AG04449 (cell line): Measurements from ENCODE around the gene NXT1.

ENCODE experiments used
- CTCF ChIA-PET: fragments of 350-600 bp; formaldehyde crosslinking; extraction: SDS; loops from one replicate; lab custom pipeline; 2021; ENCODE audit warnings: antibody characterized with exemption; lab: Yijun Ruan, JAX
- POLR2A ChIA-PET: fragments of 400-600, 350-600 bp; formaldehyde crosslinking; extraction: SDS; loops from one replicate; lab custom pipeline; 2020; ENCODE audit warnings: antibody characterized with exemption, inconsistent platforms; lab: Yijun Ruan, JAX
- DNase-seq: peaks from one replicate; pipeline ENCODE4 v3.0.0-alpha.2; 2010; ENCODE audit warnings: low read depth, low spot score
- H3K4me3 ChIP-seq: 2 replicates; pipeline ENCODE4 v1.5.1; 2011; ENCODE audit warnings: low read depth, mild to moderate bottlenecking, control low read depth, low read length
- TF ChIP-seq, protein P1 (sequence below): IDR thresholded peaks from one replicate; pipeline ENCODE4 v1.5.1; 2011; ENCODE audit warnings: mild to moderate bottlenecking, moderate library complexity, low read length, control low read depth, inconsistent platforms; ENCODE audit not compliant: insufficient read depth; ENCODE audit errors: missing control alignments

The NXT1 gene

DNA sequence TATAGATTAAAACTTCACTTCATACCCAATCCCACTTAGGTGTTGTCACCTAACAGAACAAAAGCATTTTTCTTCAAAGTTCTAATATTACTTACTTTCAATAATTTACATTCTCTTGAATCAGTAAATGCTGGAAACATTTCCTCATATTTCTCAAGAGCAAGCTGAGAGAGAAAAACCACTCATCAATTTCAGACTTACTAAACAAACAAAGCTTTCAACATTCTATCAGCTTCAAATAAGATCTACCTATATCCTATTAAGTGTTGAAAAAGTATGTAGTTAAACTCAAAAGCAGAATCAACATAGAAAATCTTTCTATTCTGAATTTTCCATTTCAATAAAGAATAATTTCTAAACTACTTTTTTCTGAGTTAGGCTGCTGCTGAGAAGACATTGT lies 29.2 kb downstream of the NXT1 start:
- CTCF ChIA-PET, result no interaction called here
- no peak overlapping the region for H3K4me3 ChIP-seq
- POLR2A ChIA-PET, result no interaction called here
- no peak for DNase-seq
- TF ChIP-seq, protein P1, sequence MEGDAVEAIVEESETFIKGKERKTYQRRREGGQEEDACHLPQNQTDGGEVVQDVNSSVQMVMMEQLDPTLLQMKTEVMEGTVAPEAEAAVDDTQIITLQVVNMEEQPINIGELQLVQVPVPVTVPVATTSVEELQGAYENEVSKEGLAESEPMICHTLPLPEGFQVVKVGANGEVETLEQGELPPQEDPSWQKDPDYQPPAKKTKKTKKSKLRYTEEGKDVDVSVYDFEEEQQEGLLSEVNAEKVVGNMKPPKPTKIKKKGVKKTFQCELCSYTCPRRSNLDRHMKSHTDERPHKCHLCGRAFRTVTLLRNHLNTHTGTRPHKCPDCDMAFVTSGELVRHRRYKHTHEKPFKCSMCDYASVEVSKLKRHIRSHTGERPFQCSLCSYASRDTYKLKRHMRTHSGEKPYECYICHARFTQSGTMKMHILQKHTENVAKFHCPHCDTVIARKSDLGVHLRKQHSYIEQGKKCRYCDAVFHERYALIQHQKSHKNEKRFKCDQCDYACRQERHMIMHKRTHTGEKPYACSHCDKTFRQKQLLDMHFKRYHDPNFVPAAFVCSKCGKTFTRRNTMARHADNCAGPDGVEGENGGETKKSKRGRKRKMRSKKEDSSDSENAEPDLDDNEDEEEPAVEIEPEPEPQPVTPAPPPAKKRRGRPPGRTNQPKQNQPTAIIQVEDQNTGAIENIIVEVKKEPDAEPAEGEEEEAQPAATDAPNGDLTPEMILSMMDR, result no peak

DNA sequence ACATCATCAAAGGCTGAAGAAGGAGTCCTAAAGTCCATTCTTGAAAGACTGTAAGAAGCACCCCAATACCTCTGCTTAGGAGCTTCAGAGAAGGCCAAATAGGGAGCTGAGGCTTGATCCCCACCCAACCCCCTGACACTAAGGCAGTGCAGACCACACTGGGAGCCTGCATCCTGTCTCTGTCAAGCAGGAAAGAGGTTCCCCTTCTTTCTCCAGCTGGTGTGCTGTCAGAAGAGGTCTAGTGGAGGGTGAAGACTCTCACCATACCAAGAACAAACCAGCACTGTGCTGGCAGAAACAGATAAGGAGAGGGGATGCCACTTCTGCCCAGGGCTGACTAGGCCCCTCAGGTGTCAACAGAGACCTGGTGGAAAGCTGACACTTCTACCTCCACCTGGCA lies 31.3 kb downstream of the NXT1 start:
- DNase-seq, result no peak
- no peak overlapping the region for H3K4me3 ChIP-seq
- CTCF ChIA-PET, result interaction anchor here (0.7 to 2.8 kb wide), 3 partner anchors 10 to 249 kb away, joined by 3 to 11 read pairs (median 3); no protein-coding TSS in a partner anchor
- TF ChIP-seq, protein P1, result no peak
- POLR2A ChIA-PET, result no interaction called here

DNA sequence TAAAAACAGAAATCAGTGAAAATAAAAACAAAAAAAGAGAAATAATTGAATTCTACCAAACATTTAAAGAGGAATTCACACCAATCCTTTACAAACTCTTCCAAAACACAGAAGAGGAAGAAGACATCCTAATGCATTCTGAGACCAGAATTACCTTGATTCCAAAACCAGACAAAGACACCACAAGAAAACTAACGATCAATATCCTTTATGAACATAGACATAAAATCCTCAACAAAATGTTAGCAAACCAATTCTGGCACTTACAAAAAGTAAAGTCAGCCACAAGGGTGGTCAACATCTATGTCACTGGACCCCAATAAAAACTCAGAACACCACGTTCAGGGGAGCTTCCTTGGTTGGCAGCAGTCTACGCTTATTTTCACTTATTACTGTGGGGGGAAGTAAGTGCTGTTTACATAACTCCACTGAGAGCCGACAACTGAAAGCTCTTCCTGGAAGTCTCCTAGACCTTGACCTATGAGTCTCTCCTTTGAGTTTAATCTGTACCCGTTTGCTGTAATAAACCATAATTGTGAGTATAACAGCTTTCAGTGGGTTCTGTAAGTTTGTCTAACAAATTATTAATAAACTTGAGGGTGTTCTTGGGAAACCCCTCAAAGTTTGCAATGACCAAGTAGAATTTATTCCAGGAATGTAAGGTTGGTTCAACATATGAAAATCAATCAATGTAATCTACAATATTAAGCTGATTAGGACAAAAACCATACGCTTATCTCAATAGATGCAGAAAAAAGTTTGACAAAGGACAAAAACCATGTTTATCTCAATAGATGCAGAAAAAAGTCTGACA lies 35.9 kb downstream of the NXT1 start:
- H3K4me3 ChIP-seq, result no peak overlapping the region
- ChIA-PET CTCF (interaction anchor here (2.3 kb wide), 1 partner anchor 37 kb away, joined by 5 read pairs; the partner anchor contains the start of gene NXT1), POLR2A (no interaction called here)
- TF ChIP-seq, protein P1, result no peak
- DNase-seq, result no peak

DNA sequence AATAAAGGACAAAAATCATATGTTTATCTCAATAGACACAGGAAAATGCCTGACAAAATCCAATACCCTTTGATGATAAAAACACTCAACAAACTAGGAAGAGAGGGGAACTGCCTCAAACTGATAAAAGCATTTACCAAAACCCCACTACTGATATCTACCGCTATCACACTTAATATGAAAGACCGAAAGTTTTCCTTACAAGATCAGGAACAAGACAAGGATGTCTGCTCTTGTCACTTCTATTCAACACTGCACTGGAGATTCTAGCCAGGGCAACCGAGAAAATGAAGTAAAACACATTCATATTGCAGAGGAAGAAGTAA lies 36.5 kb downstream of the NXT1 start:
- no peak overlapping the region for H3K4me3 ChIP-seq
- TF ChIP-seq, protein P1, result no peak
- no peak for DNase-seq
- CTCF ChIA-PET, result interaction anchor here (2.3 kb wide), 1 partner anchor 37 kb away, joined by 5 read pairs; the partner anchor contains the start of gene NXT1
- POLR2A ChIA-PET, result no interaction called here

DNA sequence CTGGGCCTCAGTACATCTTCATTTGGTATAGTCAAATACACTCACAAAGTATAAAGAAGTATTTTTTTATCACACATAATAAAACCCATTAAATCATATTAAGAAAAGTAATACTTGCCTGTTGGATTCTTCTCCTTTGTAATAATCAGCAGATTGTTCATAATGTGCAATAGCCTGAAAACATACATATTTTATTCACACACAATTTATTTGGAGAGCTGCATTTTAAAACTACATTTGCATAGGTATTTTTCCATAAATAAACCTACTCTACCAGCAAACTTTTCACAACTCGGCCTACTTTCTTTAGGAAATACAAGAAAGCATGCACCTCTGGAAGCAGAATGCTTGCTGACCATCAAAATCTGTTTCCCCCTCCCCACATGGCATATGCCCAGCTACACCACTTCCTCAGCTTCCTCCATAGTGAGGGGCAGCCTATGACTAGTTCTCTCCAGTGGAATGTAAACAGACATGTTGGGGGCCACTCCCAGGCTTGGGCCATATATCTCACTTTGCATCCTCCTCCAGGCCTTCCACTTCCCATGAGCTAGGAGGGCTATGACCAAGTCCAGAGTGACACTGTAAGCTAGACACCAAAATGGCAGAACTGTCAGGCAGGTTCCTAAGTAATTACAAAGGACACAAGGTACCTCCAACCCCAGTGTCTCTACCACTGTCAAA lies 39.6 kb downstream of the NXT1 start:
- no peak for DNase-seq
- CTCF ChIA-PET, result no interaction called here
- no peak overlapping the region for H3K4me3 ChIP-seq
- POLR2A ChIA-PET, result no interaction called here
- TF ChIP-seq, protein P1, result no peak

DNA sequence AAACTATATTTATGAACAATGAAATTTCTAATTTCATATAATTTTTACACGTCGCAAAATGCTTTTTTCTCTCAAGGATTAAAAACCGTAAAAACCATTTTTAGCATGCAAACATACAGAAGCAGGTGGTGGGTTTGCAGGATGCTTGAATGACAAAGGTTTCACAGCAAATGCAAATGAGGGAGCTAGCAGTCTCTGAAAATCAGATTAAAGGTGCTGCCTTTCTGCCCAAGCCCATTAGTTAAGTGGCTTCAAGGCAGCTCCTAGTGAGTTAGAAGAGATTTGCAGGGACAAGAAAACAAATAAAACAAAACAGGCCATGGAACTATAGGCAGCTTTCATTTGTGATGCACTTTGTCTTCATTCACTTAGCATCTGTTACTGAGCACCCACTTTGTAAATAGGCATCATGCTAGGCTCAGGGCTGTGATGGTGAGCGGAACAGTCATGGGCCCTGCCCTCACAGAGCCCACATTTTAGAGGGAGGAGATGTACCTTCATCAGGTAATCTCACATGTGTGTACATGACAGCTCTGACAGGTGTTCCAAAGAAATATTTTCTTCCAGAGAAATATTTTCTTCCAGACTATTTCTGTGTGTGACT lies 41.2 kb downstream of the NXT1 start:
- DNase-seq, result no peak
- POLR2A ChIA-PET, result no interaction called here
- TF ChIP-seq, protein P1, result no peak
- no peak overlapping the region for H3K4me3 ChIP-seq
- CTCF ChIA-PET, result interaction anchor here (1.3 to 2.6 kb wide), 3 partner anchors 10 to 28 kb away, joined by 3 to 11 read pairs (median 8); no protein-coding TSS in a partner anchor
